Panc1 (cell line): ENCODE data around the gene TK2.

Source experiments
- POLR2AphosphoS5 ChIP-seq: IDR thresholded peaks from 2 replicates; pipeline ENCODE4 v1.6.1; 2012; ENCODE audit warnings: mild to moderate bottlenecking, low read depth, low read length, moderate library complexity
- TF ChIP-seq, protein P1 (sequence below): fragments of 450-650 bp; IDR thresholded peaks from 2 replicates; pipeline ENCODE4 v1.5.1; 2017; ENCODE audit warnings: mild to moderate bottlenecking

DNA sequence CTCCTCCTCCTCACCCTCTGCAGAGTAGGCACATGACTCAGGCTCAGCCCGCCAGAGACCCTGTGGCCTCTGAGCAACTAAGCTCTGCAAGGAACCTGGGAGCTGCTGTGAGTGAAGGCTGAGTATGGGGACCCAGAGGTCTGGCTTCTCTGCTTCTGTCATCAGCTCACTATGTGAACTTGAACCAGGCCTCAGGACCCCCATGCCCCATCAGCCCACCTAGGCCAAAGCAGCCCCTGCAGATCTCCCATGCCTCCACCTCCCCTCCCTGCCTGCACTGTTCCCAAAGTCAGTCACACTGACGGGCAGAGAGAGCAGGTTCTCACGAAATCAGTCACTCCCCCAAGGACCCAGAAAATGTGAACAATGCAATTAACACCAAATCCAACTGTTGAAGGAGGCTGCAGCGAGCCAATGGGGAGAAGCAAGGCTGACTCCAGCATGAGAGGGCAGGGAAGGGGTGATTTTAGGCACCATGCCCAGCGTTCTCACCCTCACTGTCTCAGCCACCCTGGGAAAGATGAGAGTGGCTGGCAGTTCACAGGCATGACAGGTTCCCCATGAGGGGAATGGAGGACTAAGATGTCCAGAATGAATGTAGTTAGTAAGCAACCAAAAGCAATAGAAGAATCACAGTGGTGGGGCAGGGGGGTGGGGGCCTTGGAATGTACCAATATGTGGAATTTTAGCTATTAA is 62.2 kb downstream of the TK2 start:
- TF ChIP-seq POLR2AphosphoS5 = no peak
- TF ChIP-seq, protein P1, sequence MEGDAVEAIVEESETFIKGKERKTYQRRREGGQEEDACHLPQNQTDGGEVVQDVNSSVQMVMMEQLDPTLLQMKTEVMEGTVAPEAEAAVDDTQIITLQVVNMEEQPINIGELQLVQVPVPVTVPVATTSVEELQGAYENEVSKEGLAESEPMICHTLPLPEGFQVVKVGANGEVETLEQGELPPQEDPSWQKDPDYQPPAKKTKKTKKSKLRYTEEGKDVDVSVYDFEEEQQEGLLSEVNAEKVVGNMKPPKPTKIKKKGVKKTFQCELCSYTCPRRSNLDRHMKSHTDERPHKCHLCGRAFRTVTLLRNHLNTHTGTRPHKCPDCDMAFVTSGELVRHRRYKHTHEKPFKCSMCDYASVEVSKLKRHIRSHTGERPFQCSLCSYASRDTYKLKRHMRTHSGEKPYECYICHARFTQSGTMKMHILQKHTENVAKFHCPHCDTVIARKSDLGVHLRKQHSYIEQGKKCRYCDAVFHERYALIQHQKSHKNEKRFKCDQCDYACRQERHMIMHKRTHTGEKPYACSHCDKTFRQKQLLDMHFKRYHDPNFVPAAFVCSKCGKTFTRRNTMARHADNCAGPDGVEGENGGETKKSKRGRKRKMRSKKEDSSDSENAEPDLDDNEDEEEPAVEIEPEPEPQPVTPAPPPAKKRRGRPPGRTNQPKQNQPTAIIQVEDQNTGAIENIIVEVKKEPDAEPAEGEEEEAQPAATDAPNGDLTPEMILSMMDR = no peak
